GM18502 (cell line): ENCODE results near the gene CASTOR1.
A peak's percentile ranks its signal among the peaks of the same experiment; 100 is the strongest.

ENCODE experiments used
- ATAC-seq: cut with Tn5 transposase; IDR thresholded peaks from one replicate; pipeline ENCODE4 v1.9.1; 2021; ENCODE audit warnings: mild to moderate bottlenecking; ENCODE audit not compliant: unreplicated experiment, poor library complexity

The CASTOR1 gene

DNA sequence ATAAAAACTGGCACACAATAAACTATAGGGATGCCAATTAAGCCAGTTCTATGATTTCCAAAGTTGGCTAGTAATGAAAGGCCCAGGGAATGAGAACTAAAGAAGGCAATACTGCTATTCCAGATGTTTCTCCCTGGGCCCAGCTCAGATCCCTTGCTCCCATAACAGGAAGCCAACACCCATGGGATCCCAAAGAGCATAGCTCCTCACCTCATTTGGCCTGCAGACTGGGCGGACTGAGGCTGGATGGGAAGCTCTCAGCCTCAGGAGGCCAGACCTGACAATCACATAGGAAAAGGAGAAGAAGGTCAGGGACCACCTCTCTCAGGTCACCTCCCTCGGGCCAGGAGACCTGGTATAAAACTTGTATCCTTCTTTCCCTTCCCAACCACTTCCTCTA is 32.2 kb upstream of the CASTOR1 start:
- no peak for ATAC-seq

DNA sequence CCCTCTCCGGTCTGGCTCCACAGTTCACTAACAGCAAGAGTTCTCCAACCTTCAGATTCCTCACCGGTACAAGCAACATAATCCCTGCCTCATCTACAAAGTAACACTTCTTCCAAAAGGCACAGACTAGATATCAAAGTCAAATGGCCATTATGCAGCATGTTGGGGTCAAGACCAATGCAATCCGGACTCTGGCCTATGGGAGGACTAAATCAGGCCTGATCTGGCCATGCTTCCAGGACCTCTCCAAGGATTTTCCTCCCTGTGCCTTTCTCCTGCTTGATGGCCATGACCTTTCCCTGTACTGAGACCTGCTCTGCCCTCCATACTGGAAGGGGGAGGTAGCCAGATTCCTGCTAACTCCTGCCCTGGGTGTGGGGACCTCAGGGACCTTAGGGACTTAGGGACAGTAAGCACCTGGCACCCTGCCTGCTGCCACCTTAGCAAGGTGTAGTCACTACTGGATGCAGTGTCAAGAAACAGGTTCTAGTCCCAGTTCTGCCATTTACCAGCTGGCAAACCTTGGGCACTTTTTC is 30.8 kb upstream of the CASTOR1 start:
- ATAC-seq, result no peak

DNA sequence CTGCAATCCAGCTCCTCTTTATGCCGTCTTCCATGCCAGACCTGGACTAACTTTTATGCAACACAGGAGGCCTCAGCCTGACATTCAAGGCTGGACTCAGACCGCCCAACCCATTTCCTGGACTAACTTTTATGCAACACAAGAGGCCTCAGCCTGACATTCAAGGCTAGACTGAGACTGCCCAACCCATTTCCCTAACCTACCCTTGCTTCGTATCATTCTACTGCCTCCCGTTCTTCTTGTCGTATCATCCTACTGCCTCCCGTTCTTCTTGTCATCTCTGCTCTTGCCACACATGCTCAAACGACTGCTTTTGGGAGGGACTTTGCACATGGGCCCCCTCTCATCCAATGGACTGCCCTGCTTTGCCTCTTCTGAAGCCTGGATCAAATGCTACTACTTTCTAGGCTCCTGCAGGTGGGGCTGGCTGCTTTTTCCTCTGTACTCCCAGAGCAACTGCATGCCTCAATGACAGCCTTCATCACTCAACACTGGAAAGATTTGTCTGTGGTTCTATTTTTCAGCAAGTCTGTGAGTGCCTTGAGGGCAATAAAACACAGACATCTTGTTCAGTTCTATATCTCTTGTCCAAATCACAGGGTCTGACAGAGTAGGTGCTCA is 29.6 kb upstream of the CASTOR1 start:
- no peak for ATAC-seq

DNA sequence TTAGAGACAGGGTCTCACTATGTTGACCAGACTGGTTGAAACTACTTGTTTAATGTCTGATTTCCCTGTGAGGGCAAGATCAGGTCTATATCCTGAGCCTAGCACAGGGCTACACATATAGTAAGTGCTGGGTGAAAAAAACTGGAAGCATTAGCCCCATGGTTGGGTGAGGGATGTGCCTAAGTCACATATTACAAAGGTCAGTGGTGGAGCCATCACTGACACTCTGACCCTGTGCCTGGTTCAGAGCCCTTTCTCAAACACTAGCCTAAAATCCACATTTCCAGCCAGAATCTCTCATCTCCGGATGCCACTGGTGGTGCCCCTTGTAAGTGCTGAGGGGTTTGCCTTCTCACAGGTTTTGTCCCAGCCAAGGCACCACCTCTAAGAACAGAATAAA is 28.5 kb upstream of the CASTOR1 start:
- ATAC-seq, result no peak

DNA sequence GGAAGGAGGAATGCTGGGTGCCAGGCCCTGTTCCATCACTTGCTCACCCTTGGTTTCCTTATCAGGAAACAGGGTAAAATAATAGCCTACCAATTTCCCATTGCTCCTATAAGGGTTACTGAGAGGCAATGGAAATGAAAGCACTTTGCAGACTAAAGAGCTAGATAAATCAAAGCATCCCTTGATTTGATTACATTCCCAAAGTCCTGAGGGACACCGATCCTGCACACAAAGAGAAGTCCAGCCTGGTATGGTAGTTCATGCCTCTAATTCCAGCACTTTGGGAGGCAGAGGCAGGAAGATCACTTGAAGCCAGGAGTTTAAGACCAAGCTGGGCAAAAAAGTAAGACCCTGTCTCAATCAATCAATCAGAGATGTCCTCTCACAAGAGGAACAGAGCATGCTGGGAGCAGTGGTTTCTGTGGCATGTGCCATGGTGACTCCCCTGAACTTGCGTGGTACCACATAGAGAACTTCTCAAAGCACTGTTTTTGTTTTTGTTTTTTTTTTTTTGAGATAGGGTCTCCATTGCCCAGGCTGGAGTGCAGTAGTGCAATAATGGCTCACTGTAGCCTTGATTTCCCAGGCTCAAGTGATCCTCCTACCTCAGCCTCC is 26.8 kb upstream of the CASTOR1 start:
- ATAC-seq, result no peak

DNA sequence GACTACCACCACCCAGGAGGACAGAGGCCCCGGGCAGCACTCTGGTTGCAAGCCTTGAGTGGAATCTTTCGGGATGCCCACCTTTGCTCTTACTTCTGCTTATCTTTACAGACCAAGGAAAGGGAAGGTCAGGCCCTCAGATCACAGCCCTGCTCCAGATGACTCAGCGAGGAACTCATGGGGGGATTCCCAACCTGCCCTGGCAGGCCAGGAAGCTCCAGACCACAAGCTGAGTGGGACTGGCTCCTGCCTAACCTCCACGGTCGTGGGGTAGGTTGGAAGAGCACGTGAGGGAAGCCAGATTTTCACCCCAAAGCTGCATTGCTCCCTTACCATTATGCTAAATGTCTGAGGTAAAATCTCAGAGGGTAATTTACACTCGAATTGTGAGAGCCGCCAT is 25.6 kb upstream of the CASTOR1 start:
- ATAC-seq, result no peak

DNA sequence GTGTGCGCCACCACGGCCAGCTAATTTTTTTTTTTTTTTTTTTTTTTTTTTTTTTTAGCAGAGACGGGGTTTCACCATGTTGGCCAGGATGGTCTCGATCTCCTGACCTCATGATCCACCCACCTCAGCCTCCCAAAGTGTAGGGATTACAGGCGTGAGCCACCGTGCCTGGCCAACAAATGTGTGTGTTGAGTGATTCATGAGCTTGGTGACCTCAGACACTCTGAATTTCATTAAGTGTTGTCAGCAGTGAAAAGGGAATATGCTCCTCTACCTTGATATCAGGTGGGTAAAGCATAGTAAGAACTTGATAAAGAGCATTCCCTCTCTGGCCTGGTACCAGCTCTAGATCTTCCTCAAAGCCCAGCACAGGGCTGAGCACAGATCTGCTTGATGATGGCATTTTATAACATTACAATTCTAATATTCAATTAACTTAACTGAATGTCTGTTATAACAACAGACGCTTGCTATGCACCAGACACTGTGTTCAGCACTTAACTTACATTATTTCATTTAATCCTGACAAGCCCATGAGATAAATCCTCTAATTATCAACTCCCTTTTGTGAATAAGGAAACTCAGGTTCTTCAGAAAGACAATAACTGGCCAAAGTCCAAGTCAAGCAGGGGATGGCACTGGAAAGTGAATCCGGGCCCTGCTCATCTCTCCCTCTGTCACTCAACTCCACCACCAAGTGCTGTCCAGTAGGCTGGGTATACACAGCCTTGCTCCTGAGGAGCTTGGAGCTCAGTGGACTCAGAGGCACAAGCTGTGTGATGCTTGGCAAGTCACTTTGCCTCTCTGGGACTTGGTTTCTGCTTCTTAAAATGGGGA is 24.4 kb upstream of the CASTOR1 start:
- no peak for ATAC-seq

DNA sequence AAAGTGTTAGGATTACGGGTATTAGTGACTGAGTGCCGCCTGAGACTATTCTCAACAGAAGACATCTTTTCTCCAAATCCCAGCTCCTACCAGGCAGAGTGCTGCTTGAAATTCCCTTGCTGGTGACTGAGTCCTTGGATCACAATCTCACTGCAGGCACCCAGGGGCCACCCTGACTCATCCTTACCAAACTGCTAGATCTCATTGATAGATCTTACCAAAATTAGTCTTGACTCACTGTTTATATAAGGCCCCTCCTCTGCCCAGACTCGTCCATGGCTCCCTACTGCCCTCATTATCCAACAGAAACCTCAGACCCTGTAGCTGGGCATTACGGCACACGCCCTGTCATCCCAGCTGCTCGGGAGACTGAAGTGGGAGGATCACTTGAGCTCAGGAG is 22.7 kb upstream of the CASTOR1 start:
- ATAC-seq, result no peak

DNA sequence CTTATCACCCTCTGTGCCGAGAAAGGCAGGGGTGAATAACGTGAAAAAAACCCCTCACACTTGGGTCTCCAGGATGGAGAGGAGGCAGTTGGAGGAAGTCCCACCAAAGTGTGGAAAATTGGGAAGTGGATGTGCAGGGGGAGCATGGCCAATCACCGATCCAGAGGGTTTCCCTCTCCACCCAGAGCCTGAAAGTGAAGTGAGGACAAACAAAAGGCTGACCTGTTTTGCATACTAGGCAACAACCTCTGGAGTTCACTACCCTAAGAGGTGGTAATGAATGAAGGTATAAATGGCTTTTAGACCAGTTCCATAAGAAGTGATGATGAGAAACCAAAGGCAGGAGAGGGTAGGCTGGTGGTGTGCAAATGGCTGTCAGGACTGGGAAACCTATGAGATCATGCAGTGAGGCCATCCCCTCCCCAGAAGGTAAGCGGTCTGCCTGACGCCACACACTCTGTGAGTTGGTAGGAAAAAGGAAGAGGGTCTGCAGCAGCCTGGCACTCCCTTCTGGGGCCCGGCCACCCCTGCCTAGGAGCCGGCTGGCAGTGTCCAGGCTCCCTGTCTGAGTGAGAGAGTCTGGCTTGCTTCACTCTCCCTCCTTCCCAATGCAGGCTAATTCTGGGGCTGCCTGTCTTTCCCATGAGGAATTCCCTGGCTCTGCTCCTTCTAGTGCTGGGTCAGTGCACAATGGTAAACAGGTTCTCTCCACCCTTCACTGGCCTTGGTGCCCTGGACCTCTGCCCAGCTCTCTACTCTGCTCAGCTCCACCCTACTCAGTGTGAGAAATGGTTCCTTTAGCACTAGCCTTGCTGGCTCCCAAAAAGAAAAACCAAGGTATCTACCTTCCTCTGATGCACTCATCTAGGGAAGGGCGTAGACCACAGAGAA is 21.8 kb upstream of the CASTOR1 start:
- no peak for ATAC-seq

DNA sequence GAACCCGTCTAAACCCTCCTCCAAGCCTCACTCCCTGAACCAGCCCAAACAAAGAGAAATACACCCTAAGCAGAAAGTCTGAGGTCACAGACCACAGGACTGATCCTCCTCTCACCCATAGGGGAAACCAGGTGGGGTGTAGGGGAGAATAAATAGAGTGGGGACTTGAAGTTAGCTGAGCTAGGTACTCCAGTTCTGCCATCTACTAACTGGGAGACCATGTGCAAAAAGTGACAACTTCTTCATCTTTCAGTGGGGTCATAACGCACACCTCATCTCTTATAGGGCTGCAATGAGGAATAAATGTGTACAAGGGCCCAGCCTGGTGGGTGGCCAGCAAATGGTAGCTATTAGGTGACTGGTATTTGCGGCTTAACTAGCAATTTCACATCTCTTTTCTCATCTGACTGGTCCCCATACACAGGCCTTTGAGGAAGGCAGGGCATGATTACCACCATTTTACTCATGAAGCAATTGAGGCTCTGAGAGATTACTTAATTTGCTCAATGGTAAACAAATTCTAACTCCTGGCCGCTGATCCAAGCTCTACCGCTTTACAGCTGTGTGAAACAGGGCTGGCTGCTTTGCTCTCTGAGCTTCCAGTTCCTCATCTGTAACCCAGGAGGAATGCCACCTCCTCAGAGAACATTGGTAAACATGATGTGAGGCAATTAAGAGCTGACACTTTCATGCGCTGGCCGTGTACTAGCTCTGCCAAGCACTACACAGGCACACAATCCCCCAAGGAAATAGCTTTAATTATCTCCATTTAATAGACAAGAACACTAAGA is 20.8 kb upstream of the CASTOR1 start:
- peak; percentile 43 for ATAC-seq

DNA sequence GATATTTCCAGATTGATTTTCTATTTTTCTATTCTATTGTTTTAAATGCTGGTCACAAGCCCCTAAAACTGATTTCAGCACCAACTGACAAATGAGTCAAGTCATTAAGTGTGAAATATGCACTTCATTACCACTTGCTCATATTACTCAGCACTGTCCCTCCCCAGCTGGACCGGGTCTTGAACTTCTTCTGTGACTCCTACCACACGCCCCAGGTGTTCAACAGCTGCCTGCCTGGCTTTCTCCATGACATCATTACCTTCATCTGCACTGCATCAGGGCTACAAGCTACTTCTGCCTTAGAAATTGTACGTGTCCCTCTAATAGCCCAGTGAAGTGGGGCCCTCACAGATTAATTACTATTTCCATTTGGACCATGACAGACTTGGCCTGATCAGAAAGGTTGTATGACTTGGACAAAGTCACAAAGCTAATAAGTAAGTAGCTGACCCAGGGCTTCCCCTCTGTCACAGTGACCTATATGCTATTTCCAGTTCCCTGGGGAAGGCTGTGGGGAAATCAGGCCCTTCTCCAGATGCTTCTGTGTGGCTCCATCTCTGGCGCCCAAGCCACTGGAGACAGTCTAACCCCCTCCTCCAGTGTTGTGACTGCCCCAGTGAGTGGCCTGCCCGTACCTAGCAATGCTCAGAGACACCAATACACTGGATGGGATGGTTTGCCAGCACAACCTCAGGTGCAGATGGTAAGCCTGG is 19.4 kb upstream of the CASTOR1 start:
- ATAC-seq, result no peak

DNA sequence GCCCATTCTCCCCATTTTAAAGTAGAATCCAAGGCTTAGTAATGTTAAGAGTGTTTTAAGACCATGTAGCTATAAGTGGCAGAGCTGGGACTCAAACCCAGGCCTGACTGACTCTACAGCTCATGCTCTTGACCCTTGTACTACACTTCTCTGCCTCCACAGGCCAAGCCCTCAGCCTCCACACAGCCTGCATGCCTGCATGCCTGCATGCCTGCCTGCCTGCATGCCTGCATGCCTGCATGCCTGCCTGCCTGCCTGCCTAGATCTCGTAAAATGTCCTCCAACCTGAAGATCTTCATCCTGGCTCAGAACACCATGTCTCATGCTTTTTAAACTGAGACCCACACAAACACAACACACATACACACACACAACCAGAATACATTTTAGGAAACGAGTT is 18.8 kb upstream of the CASTOR1 start:
- no peak for ATAC-seq

DNA sequence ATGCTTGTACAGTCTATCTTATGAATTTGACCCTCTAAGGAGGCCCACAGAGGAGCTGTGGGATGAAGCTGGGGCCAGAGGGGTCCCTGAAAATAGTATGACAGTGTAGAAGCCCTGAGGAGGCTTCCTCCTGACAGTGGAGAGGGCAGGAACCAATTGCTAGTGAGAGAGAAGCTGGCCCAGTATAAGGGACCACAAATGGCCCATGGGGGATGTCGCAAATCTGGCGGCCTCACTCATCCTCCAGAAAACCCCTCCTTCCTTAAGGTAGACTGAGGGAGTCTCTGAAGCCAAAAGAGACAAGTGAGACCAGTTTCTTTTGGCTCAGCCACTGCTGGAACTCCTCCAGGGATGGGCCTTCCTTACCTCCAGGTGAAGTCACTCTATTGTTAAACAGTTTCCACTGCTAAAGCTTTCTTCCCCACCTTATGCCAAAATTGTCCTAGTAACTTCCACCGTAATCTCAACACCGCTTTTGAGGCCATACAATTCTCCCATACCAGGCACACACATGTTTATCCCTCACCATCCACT is 17.8 kb upstream of the CASTOR1 start:
- ATAC-seq, result no peak

DNA sequence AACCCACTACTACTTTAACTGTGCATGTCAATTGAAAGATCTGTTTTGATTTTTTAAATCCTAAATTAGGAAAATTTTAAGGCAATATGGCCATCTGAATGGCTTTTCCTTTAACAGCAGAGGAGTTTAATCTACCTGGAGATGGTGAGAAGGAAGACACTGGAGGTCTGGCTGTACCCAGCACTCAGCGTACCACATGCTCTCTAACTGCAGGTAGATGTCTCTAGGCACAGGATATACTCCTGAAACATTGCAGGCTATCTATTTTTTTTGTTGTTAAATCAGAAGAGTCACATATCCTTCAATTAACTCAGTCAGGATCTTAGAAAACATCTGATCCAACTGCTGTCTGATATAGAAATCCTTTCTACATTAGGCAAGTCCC is 17.3 kb upstream of the CASTOR1 start:
- no peak for ATAC-seq

DNA sequence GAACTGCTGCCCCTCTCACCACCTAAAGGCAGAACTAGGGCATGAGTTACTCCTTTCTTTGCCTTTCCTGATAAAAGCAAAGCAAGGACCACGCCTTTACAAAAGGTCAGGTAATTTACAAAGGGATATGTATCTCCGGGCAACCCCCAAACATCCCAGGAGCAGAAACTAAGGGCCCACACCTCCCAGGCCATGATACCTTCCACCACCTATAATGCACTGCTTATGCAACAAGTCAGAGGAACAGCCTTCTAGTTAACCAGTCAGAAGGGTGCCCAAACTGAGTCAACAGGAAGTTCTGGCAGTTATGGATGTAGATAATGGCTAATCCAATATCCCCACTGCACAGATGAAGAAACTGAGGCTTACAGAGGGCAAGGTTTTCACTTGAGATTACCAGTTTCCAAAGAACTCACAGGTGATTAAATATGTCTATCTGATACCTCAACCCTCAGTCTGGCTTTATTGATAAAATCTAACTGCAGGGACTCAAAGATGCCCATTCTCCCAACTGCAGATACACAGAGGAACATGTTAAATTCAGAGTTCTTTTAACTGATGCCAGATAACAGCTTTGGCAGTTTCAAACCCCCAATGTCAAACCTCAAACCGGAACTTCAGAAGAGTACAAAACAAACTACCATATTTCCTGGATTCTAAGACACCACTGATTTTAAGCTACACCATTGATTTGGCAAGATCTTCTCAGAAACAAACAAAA is 16.8 kb upstream of the CASTOR1 start:
- no peak for ATAC-seq

DNA sequence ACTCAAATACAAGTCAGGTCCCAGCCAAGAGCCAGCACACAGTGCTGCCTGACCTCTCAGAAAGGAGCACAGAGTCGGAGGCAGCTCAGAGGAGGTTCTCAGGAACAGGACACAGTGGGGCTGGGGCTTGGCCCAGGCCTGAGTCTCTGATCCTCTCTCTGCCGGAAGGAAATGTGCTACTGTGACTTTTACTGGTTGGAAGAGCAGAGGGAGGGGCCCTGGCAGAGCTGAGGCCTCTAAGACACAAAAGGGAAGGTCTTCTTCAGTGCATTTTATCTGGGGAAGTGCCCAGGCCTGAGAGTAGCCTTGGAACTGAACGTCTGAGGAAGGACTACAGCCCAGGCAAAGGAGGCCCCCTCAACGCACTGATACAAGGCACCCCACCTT is 16.2 kb upstream of the CASTOR1 start:
- peak; percentile 52 for ATAC-seq

DNA sequence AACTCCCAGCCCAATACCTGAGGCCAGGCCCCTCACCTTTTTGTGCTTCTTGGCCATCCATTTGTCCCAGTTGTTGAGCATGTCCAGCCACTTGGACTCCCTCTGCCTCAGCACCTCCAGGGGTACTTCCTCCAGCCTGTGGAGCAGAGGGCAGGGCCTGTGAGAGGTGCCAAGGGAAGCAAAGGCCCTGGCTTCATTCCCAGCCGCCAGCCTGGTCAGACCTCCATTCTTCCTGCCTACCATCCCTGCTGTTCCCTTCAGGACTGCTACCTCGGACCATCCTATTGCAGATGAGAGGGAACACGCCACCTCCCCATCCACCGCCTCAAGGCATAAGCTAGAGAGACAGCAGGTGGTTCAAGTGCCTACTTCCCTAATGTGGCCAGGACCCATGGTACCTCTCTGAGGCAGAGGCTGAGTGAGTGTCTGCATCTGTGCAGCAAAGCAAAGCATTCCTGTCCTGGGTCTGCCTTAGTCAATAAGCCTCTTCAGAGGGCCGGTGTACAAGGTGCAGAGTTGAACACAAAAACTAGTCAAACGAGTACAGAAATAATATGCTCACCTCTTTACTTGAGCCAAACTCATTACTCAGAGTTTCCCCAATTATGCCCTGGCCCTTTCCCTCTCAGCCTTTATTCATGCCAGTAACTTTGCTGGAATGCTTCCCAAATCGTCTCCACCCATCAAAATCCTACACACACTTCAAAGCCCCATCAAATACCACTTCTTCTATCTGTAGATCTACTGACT is 15.4 kb upstream of the CASTOR1 start:
- ATAC-seq, result peak; percentile 35

DNA sequence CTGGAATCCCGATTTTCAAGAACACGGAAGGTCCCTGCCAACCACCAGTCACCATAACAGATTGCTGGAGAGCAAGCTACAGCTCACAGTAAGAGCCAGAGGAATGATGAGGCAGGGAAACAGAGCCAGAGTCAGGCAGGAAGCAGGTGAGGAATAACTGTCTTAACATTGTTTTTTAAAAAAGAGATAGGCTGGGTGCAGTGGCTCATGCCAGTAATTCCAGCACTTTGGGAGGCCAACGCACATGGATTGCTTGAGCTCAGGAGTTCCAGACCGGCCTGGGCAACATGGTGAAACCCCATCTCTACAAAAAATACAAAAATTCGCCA is 13.5 kb upstream of the CASTOR1 start:
- ATAC-seq, result no peak
